ENCODE results near the gene RCE1. TPM values are rescaled to one million over a fixed set of nuclear protein-coding genes. Genes with fewer than 3 reads are reported as not detected.

RCE1 gene
- total RNA-seq, 1 experiment from 2014 or later = 52.5 TPM

- Histone ChIP-seq H4K20me1 (ENCODE audit: control insufficient read depth, insufficient read depth, insufficient read length) (no peaks in the 10 kb centered on the region), H3K14ac (ENCODE audit: insufficient read depth, low read length) (no peak overlapping the region), H3K79me1 (ENCODE audit: insufficient read depth, low read depth, low read length, poor library complexity, severe bottlenecking) (peaks cover 3% of the 10 kb centered on the region), H3K23me2 (ENCODE audit: insufficient read length, low read depth, low read length, poor library complexity, severe bottlenecking) (no peaks in the 10 kb centered on the region), H2AFZ (ENCODE audit: low read length) (no peak overlapping the region), H2BK12ac (ENCODE audit: insufficient read length, low read depth, low read length) (no peak overlapping the region), H3K23ac (ENCODE audit: insufficient read length, low read depth, low read length) (no peak overlapping the region), H3K9me3 (ENCODE audit: control insufficient read depth, low read depth, low read length) (no peaks in the 10 kb centered on the region), H3K56ac (ENCODE audit: insufficient read length, low read depth, low read length) (no peak overlapping the region), H4K91ac (ENCODE audit: insufficient read length, low read depth, low read length) (no peak overlapping the region), H3K4ac (ENCODE audit: low read depth, low read length) (no peak overlapping the region), H3K18ac (ENCODE audit: insufficient read length, low read depth, low read length) (no peak overlapping the region), H3T11ph (ENCODE audit: low read length) (no peak overlapping the region), H3K79me2 (ENCODE audit: insufficient read depth, low read length) (no peaks in the 10 kb centered on the region; the same call in 1 of the 2 replicates), H4K5ac (ENCODE audit: insufficient read length, low read depth, low read length) (no peak overlapping the region), H2BK120ac (ENCODE audit: low read depth, low read length, poor library complexity, severe bottlenecking) (no peak overlapping the region), H3K27ac (ENCODE audit: insufficient read length, low read depth, low read length) (no peak overlapping the region), H3K27me3 (ENCODE audit: insufficient read depth, low read length) (no peaks in the 10 kb centered on the region), H3K4me2 (ENCODE audit: insufficient read depth, insufficient read length, low read length) (no peak overlapping the region), H3K9ac (ENCODE audit: extremely low read depth, insufficient read length, low read length) (no peak overlapping the region), H2BK15ac (ENCODE audit: low read depth, low read length) (no peak overlapping the region), H2BK5ac (ENCODE audit: insufficient read length, low read length) (no peak overlapping the region), H4K8ac (replicated peaks; ENCODE audit: insufficient read length, low read depth, low read length) (no peak overlapping the region), H3K4me1 (ENCODE audit: insufficient read depth, low read length) (no peaks in the 10 kb centered on the region), H2BK20ac (ENCODE audit: low read depth, low read length, poor library complexity, severe bottlenecking) (no peak overlapping the region), H2AK5ac (ENCODE audit: insufficient read length, low read length) (no peak overlapping the region)
- Mint-ChIP-seq H3K4me3 (no peak overlapping the region), H3K27ac (no peak overlapping the region), H3K36me3 (ENCODE audit: insufficient read depth in 1 of 3, low read depth in 3 of 3) (peaks cover 7 to 42% (median 34%) of the 10 kb centered on the region in 3 experiments; a peak in 6 of 7 replicates), H3K9me3 (no peaks in the 10 kb centered on the region), H3K4me1 (peaks cover 5 to 8% of the 10 kb centered on the region in 2 experiments), H3K27me3 (ENCODE audit: low read depth) (peaks cover 3% of the 10 kb centered on the region; the same call in 1 of the 2 replicates)
- TF ChIP-seq CTCF (conservative IDR thresholded peaks at IDR 0.05) = no peak
- no peak for DNase-seq
- WGBS (ENCODE audit: extremely low coverage, insufficient read length, low lambda C conversion rate) = no CpG with 5 or more reads among the region's 22 CpGs
Observed at GRCh38 chr11:66849501-66850234, 6.4 kb downstream of the RCE1 start.
